GM12878 (cell line): ENCODE measurements around the gene ZNF581. TPM values are rescaled to one million over a fixed set of nuclear protein-coding genes. Genes with fewer than 3 reads are reported as not detected.

Experiments
- ATAC-seq: fragments of 200-7000 bp; cut with Tn5 transposase; 3 replicates; pipeline ENCODE4 v1.9.1; 2020; ENCODE audit warnings: mild to moderate bottlenecking, moderate library complexity
- BruUV-seq: library from RNA; stranded (reverse); fragments of 400-500 nt; replicated peaks from 2 replicates; lab custom pipeline; 2021; lab: Mats Ljungman, UMichigan
- CTCF ChIA-PET: fragments of 300-600 bp; sonication (Branson Sonifier 250); formaldehyde crosslinking; extraction: SDS; loops from one replicate; lab custom pipeline; 2021; ENCODE audit warnings: inconsistent platforms; lab: Yijun Ruan, JAX
- POLR2A ChIA-PET: fragments of 350-600 bp; formaldehyde crosslinking; extraction: SDS; loops from one replicate; lab custom pipeline; 2021; ENCODE audit warnings: inconsistent platforms; lab: Charles Lee
- RAD21 ChIA-PET: fragments of 300-600 bp; sonication (Branson Sonifier 250); formaldehyde crosslinking; loops from one replicate; lab custom pipeline; 2023; ENCODE audit warnings: antibody characterized with exemption; ENCODE audit not compliant: unreplicated experiment; lab: Charles Lee
- SMC1A ChIA-PET: fragments of 300-600 bp; sonication (Branson Sonifier 250); formaldehyde crosslinking; loops from one replicate; lab custom pipeline; 2023; ENCODE audit not compliant: unreplicated experiment, uncharacterized antibody; lab: Charles Lee
- DNase-seq: peaks from one replicate; pipeline ENCODE4 v3.0.0-alpha.2; 2011; ENCODE audit warnings: low read depth, low spot score
- FAIRE-seq: peaks from 3 replicates; lab custom pipeline; 2011; peaks lifted over from hg19 to GRCh38; lab: Jason Lieb, UNC
- H2AFZ ChIP-seq: 2 replicates; pipeline ENCODE4 v1.6.0; 2011; ENCODE audit warnings: low read depth, low read length, control low read depth; ENCODE audit not compliant: control insufficient read depth
- H3K27ac ChIP-seq: 2 replicates; pipeline ENCODE4 v1.5.1; 2011; ENCODE audit warnings: control low read depth; ENCODE audit not compliant: control insufficient read depth, insufficient read depth
- H3K27me3 ChIP-seq, 2 experiments: replicated peaks in 1 of 2; 2 replicates each; pipeline versions ENCODE4 v1.6.0 to v1.6.1; 2011; ENCODE audit warnings: low read length in 1 of 2; ENCODE audit not compliant: control insufficient read depth in 2 of 2, insufficient read depth in 2 of 2
- H3K36me3 ChIP-seq, 2 experiments: 2 replicates each; pipeline ENCODE4 v1.5.1; 2011; ENCODE audit warnings: low read length in 1 of 2; ENCODE audit not compliant: control insufficient read depth in 2 of 2, insufficient read depth in 2 of 2
- H3K4me1 ChIP-seq: 2 replicates; pipeline ENCODE4 v1.6.1; 2011; ENCODE audit warnings: mild to moderate bottlenecking, low read length, moderate library complexity, mixed read lengths; ENCODE audit not compliant: control insufficient read depth, insufficient read depth
- H3K4me2 ChIP-seq: 2 replicates; pipeline ENCODE4 v1.6.0; 2011; ENCODE audit warnings: control low read depth; ENCODE audit not compliant: control insufficient read depth, insufficient read depth
- H3K4me3 ChIP-seq: fragments of 200-600 bp; sonication (generic); 2 replicates; pipeline ENCODE4 v1.5.1; 2016
- H3K79me2 ChIP-seq: 2 replicates; pipeline ENCODE4 v1.6.0; 2011; ENCODE audit warnings: low read length; ENCODE audit not compliant: control insufficient read depth, insufficient read depth
- H3K9ac ChIP-seq: 2 replicates; pipeline ENCODE4 v1.8.0; 2011; ENCODE audit warnings: low read length, control low read depth, mixed read lengths; ENCODE audit not compliant: control insufficient read depth, insufficient read depth
- H3K9me3 ChIP-seq: replicated peaks from 3 replicates; pipeline ENCODE4 v1.5.1; 2011; ENCODE audit warnings: mild to moderate bottlenecking, low read length; ENCODE audit not compliant: control insufficient read depth, insufficient read depth
- H4K20me1 ChIP-seq: 2 replicates; pipeline ENCODE4 v1.6.0; 2011; ENCODE audit not compliant: control insufficient read depth, insufficient read depth
- CHD1 ChIP-seq: IDR thresholded peaks from 2 replicates; pipeline ENCODE4 v1.6.1; 2012; ENCODE audit warnings: low read depth, low read length, improper control_type of control experiment
- CREB1 ChIP-seq: IDR thresholded peaks from 2 replicates; pipeline ENCODE4 v1.6.1; 2012; ENCODE audit warnings: low read depth, mild to moderate bottlenecking, inconsistent platforms
- ETV6 ChIP-seq, 2 experiments: fragments of 450-650 bp in 1 of 2; IDR thresholded peaks in 1 of 2; conservative IDR thresholded peaks in 1 of 2; 2 replicates each; pipeline ENCODE4 v1.6.1; 2014; ENCODE audit warnings: antibody characterized with exemption in 1 of 2, borderline replicate concordance in 1 of 2, low read depth in 1 of 2, mild to moderate bottlenecking in 1 of 2, moderate library complexity in 1 of 2
- FOXK2 ChIP-seq: fragments of 450-650 bp; IDR thresholded peaks from 2 replicates; pipeline ENCODE4 v1.6.1; 2017; ENCODE audit warnings: mild to moderate bottlenecking, moderate library complexity
- FOXM1 ChIP-seq: IDR thresholded peaks from 2 replicates; pipeline ENCODE4 v1.6.1; 2012; ENCODE audit warnings: low read depth, mild to moderate bottlenecking, inconsistent platforms, low read length, moderate library complexity
- IKZF2 ChIP-seq, 2 experiments: fragments of 450-650 bp; IDR thresholded peaks; 2 replicates each; pipeline ENCODE4 v1.6.1; 2017; ENCODE audit warnings: mild to moderate bottlenecking in 2 of 2, moderate library complexity in 2 of 2
- MAX ChIP-seq: IDR thresholded peaks from 2 replicates; pipeline ENCODE4 v1.6.1; 2012; ENCODE audit warnings: low read depth, low read length, improper control_type of control experiment
- MEF2A ChIP-seq: IDR thresholded peaks from 2 replicates; pipeline ENCODE4 v1.6.1; 2011; ENCODE audit warnings: low read depth, mild to moderate bottlenecking, low read length, moderate library complexity; ENCODE audit not compliant: insufficient read depth
- MYB ChIP-seq: fragments of 150-350 bp; IDR thresholded peaks from 2 replicates; pipeline ENCODE4 v1.6.1; 2014; ENCODE audit warnings: mild to moderate bottlenecking, low read depth, low read length, borderline replicate concordance
- NBN ChIP-seq: fragments of 450-650 bp; IDR thresholded peaks from 2 replicates; pipeline ENCODE4 v1.6.1; 2016
- RB1 ChIP-seq: fragments of 450-650 bp; formaldehyde crosslinking; IDR thresholded peaks from 2 replicates; pipeline ENCODE4 v1.6.1; 2017; ENCODE audit warnings: mild to moderate bottlenecking, borderline replicate concordance
- RFX5 ChIP-seq: IDR thresholded peaks from 2 replicates; pipeline ENCODE4 v1.6.1; 2011; ENCODE audit warnings: low read depth, low read length, improper control_type of control experiment
- SREBF2 ChIP-seq: IDR thresholded peaks from 2 replicates; pipeline ENCODE4 v1.6.1; 2012; ENCODE audit warnings: mild to moderate bottlenecking, low read length
- TCF7 ChIP-seq: IDR thresholded peaks from 2 replicates; pipeline ENCODE4 v1.6.1; 2014; ENCODE audit warnings: antibody characterized with exemption, borderline replicate concordance
- ZBTB40 ChIP-seq: fragments of 450-650 bp; IDR thresholded peaks from 2 replicates; pipeline ENCODE4 v1.6.1; 2016; ENCODE audit warnings: mild to moderate bottlenecking, moderate library complexity, borderline replicate concordance
- ZZZ3 ChIP-seq: IDR thresholded peaks from 2 replicates; pipeline ENCODE4 v1.6.1; 2011; ENCODE audit warnings: low read depth; ENCODE audit not compliant: control insufficient read depth, insufficient read length
- WGBS: methylation state at CpG from one replicate; pipeline ENCODE4 v1.1.6; 2016; ENCODE audit warnings: low lambda C conversion rate; ENCODE audit not compliant: insufficient replicate concordance, insufficient coverage; ENCODE audit errors: missing lambda C conversion rate; 5-methylcytosine and 5-hydroxymethylcytosine counted together
- in situ Hi-C: fragments of 300-500 bp; cut with MboI; formaldehyde crosslinking; loops from 9 replicates; pipeline ENCODE4 v1.14.3; 2018; ENCODE audit warnings: mixed read lengths
- intact Hi-C: fragments of 100-400 bp; cut with micrococcal nuclease; formaldehyde crosslinking; loops from one replicate; pipeline ENCODE4 v1.14.2; 2022; ENCODE audit not compliant: unreplicated experiment
- polyA plus RNA-seq, 11 experiments: library from polyadenylated mRNA; depleted of rRNA in 4 of 11; unstranded in 6 of 11; stranded (reverse) in 5 of 11; fragments of >200 nt; fragmentation: Nextera tagmentation in 4 of 11; fragmentation: Illumina TruSeq in 1 of 11; extraction: Ambion mirVana in 4 of 11; extraction: Trizol in 1 of 11; gene quantifications; 1 replicate in 1 of 11; 2 replicates in 10 of 11; pipeline versions ENCODE4 v1.2.1 to v1.2.3, GENCODE V29; 2011 to 2016; ENCODE audit warnings: inconsistent platforms in 2 of 11, missing spikeins in 2 of 11, low read depth in 1 of 11
- total RNA-seq, 4 experiments: library from RNA; depleted of rRNA in 3 of 4; stranded (reverse); fragments of >200 nt in 3 of 4; fragmentation: Illumina TruSeq in 1 of 4; extraction: Trizol in 1 of 4; gene quantifications; 2 replicates each; pipeline versions ENCODE4 v1.2.1 to v1.2.3, GENCODE V29; 2013 to 2021

Gene ZNF581
- total and polyA plus RNA-seq, 10 of the 15 experiments (the other 5 are each of a cell fraction or from before 2014, with no cell fraction given), result 4.7 to 45.4 (median 22.2) TPM

GRCh38 chr19:55599842-55600661 is 43.4 kb upstream of the ZNF581 start, which contains the start of gene ZNF524:
Gene ZNF524, plus strand, starts transcription at chr19:55600288. Its CDS starts 1,825 bp downstream, at chr19:55602113.
- RAD21 ChIA-PET, result interaction anchor here (1.2 to 2.6 kb wide), 9 partner anchors 11 to 216 kb away, joined by 4 to 11 read pairs (median 4); partner anchors contain the start of genes TMEM238, ZNF579, ZNF628 and ZNF784
- peak; percentile 84 for FAIRE-seq
- BruUV-seq, result no TSS peak
- TF ChIP-seq TCF7 (no peak), ZZZ3 (no peak), CREB1 (peak; percentile 45; the same call in 1 of the 2 replicates), FOXK2 (no peak), MYB (no peak; the same call in 1 of the 2 replicates), NBN (peak; percentile 61), IKZF2 (IDR thresholded peaks at IDR 0.05) (no peak), SREBF2 (no peak), ETV6 (conservative IDR thresholded peaks at IDR 0.05 in 1 of 2, IDR thresholded peaks at IDR 0.05 in 1 of 2; ENCODE audit: borderline replicate concordance in 1 of 2, low read depth in 1 of 2) (no peak), FOXM1 (no peak), MAX (no peak), MEF2A (no peak), RFX5 (no peak), ZBTB40 (no peak), CHD1 (no peak), RB1 (peak; percentile 99)

More at GRCh38 chr19:55599842-55600661, 43.4 kb upstream of the ZNF581 start, which contains the start of gene ZNF524:
- Histone ChIP-seq H3K27ac (peak within 1 kb of the TSS; percentile 99), H3K4me2 (peak within 1 kb of the TSS; percentile 96), H4K20me1 (no peaks in the 10 kb centered on the region), H3K79me2 (peaks cover 10% of the 10 kb centered on the region), H3K9me3 (peaks cover under 1% of the 10 kb centered on the region; the same call in 2 of the 3 replicates), H3K36me3 (peaks cover 0 to 6% of the 10 kb centered on the region in 2 experiments; a peak in 1 of 4 replicates), H2AFZ (peak within 1 kb of the TSS; percentile 99), H3K27me3 (no peaks in the 10 kb centered on the region), H3K9ac (peak within 1 kb of the TSS; percentile 95), H3K4me3 (peak within 1 kb of the TSS; percentile 88), H3K4me1 (peaks cover 10% of the 10 kb centered on the region; the same call in 1 of the 2 replicates)
- ChIA-PET POLR2A (interaction anchor here (0.6 to 1.6 kb wide), 17 partner anchors 11 to 1481 kb away, joined by 3 to 8 read pairs (median 5); partner anchors contain the start of genes HSPBP1, TMEM238, U2AF2 and ZNF579), SMC1A (interaction anchor here (0.9 to 2.3 kb wide), 4 partner anchors 32 to 123 kb away, joined by 3 to 16 read pairs (median 4); partner anchors contain the start of gene NAT14), CTCF (interaction anchor here (1.8 to 2.4 kb wide), 5 partner anchors 26 to 96 kb away, joined by 6 to 11 read pairs (median 9); partner anchors contain the start of gene U2AF2)
- 1% methylated on average over 37 of the region's 97 CpGs for whole genome bisulfite sequencing
- DNase-seq (no peak), ATAC-seq (peak; percentile 74)
- intact Hi-C loops (loop anchor here (5.0 kb wide), 1 partner anchor 42 kb away; the partner anchor contains the start of genes ZNF580 and ZNF581), in situ Hi-C loops (no loop called here)
